Measurements from ENCODE around the gene BRAT1.
A peak's percentile ranks its signal among the peaks of the same experiment; 100 is the strongest.

BRAT1 gene

GRCh38 chr7:2510130-2510776 lies 45.1 kb downstream of the BRAT1 start:
- no peak for DNase-seq (ENCODE audit: low read depth)

- no peak for DNase-seq (ENCODE audit: low read depth)
These were observed 45.9 kb downstream of the BRAT1 start for GRCh38 chr7:2509298-2509906.

GRCh38 chr7:2508327-2509215 lies 46.8 kb downstream of the BRAT1 start:
- DNase-seq (ENCODE audit: low read depth) = peak; percentile 58

- DNase-seq (ENCODE audit: low read depth) = no peak
These were observed 47.4 kb downstream of the BRAT1 start for GRCh38 chr7:2507917-2508306.

GRCh38 chr7:2507208-2507916 lies 48.0 kb downstream of the BRAT1 start:
- no peak for DNase-seq (ENCODE audit: low read depth)

- DNase-seq (ENCODE audit: low read depth) = no peak
These were observed 49.9 kb downstream of the BRAT1 start for GRCh38 chr7:2505401-2505800.

- DNase-seq (ENCODE audit: low read depth) = no peak
These were observed 50.4 kb downstream of the BRAT1 start for GRCh38 chr7:2504889-2505375.

- no peak for DNase-seq (ENCODE audit: low read depth)
These were observed 51.0 kb downstream of the BRAT1 start for GRCh38 chr7:2504128-2504888.

GRCh38 chr7:2503056-2503941 lies 52.0 kb downstream of the BRAT1 start:
- DNase-seq (ENCODE audit: low read depth) = no peak

GRCh38 chr7:2502647-2502966 lies 52.7 kb downstream of the BRAT1 start:
- no peak for DNase-seq (ENCODE audit: low read depth)

- no peak for DNase-seq (ENCODE audit: low read depth)
These were observed 53.2 kb downstream of the BRAT1 start for GRCh38 chr7:2501947-2502646.

GRCh38 chr7:2500701-2501100 lies 54.6 kb downstream of the BRAT1 start:
- DNase-seq (ENCODE audit: low read depth) = no peak

GRCh38 chr7:2499719-2500430 lies 55.4 kb downstream of the BRAT1 start:
- no peak for DNase-seq (ENCODE audit: low read depth)

- DNase-seq (ENCODE audit: low read depth) = no peak
These were observed 56.1 kb downstream of the BRAT1 start for GRCh38 chr7:2499181-2499580.

GRCh38 chr7:2498708-2499107 lies 56.6 kb downstream of the BRAT1 start:
- no peak for DNase-seq (ENCODE audit: low read depth)

- DNase-seq (ENCODE audit: low read depth) = no peak
These were observed 57.6 kb downstream of the BRAT1 start for GRCh38 chr7:2497500-2498336.

GRCh38 chr7:2497065-2497464 lies 58.3 kb downstream of the BRAT1 start:
- DNase-seq (ENCODE audit: low read depth) = no peak

GRCh38 chr7:2496375-2496774 lies 58.9 kb downstream of the BRAT1 start:
- DNase-seq (ENCODE audit: low read depth) = no peak
